ENCODE data around the gene KCTD14.
"Not testable (repeated sequence)": the region's sequence is repeated elsewhere in the genome, so short reads cannot be mapped to it uniquely, and the experiment has no call there.

KCTD14 gene

DNA sequence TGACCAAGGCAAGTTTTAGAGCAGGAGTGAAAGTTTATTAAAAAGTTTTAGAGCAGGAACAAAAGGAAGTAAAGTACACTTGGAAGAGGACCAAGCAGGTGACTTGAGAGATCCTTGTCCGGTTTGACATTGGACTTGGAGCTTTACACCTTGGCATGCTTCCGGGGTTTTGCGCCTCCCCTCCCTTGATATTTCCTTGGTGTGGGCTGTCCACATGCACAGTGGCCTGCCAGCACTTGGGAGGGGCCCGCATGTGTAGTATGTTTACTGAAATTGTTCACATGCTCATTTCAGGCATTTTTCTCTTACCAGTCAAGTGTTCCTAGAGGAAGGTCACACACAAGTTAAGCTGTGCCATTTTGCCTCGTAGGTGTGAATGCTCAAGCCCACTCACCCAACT lies 21.6 kb upstream of the KCTD14 start:
- no peak for DNase-seq (ENCODE audit: low read depth, low spot score)
- ChIA-PET POLR2A (no interaction called here), CTCF (interaction anchor here (1.2 to 7.0 kb wide), 14 partner anchors 8 to 520 kb away, joined by 3 to 90 read pairs (median 12); partner anchors contain the start of genes INTS4 and NDUFC2)
- TF ChIP-seq, protein P1, sequence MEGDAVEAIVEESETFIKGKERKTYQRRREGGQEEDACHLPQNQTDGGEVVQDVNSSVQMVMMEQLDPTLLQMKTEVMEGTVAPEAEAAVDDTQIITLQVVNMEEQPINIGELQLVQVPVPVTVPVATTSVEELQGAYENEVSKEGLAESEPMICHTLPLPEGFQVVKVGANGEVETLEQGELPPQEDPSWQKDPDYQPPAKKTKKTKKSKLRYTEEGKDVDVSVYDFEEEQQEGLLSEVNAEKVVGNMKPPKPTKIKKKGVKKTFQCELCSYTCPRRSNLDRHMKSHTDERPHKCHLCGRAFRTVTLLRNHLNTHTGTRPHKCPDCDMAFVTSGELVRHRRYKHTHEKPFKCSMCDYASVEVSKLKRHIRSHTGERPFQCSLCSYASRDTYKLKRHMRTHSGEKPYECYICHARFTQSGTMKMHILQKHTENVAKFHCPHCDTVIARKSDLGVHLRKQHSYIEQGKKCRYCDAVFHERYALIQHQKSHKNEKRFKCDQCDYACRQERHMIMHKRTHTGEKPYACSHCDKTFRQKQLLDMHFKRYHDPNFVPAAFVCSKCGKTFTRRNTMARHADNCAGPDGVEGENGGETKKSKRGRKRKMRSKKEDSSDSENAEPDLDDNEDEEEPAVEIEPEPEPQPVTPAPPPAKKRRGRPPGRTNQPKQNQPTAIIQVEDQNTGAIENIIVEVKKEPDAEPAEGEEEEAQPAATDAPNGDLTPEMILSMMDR (IDR thresholded peaks at IDR 0.05; ENCODE audit: insufficient read depth, low read length, missing control alignments): no peak
- H3K4me3 ChIP-seq (ENCODE audit: low read depth, low read length): no peak overlapping the region

DNA sequence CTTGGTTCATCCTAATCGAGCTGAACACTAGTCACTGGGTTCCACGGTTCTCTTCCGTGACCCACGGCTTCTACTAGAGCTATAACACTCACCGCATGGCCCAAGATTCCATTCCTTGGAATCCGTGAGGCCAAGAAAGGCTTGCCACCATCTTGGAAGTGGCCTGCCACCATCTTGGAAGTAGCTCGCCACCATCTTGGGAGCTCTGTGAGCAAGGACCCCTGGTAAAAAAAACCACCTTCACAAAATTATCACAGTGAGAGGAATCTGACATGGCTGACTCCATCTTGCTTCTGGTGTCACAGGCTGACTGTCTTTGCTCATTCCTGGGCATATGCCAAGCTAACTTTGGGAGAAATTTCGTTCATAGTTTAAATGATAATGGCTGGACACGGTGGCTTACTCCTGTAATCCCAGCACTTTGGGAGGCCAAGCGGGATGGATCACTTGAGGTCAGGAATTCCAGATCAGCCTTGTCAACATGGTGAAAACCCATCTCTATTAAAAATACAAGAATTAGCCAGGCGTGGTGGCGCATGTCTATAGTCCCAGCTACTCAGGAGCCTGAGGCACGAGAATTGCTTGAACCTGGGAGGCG lies 18.9 kb upstream of the KCTD14 start:
- ChIA-PET CTCF (interaction anchor here (1.1 to 1.6 kb wide), 2 partner anchors 9 to 47 kb away, joined by 3 to 11 read pairs; partner anchors contain the start of gene INTS4), POLR2A (no interaction called here)
- no peak overlapping the region for H3K4me3 ChIP-seq (ENCODE audit: low read depth, low read length)
- no peak for DNase-seq (ENCODE audit: low read depth, low spot score)
- TF ChIP-seq, protein P1 (IDR thresholded peaks at IDR 0.05; ENCODE audit: insufficient read depth, low read length, missing control alignments): no peak

DNA sequence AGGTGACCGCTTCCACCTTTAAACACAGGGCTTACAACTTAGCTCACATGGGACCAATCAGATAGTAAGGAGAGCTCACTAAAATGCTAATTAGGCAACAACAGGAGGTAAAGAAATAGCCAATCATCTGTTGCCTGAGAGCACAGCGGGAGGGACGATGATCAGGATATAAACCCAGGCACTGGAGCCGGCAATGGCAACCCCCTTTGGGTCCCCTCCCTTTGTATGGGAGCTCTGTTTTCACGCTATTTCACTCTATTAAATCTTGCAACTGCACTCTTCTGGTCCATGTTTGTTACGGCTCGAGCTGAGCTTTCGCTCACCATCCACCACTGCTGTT lies 18.3 kb upstream of the KCTD14 start:
- ChIA-PET CTCF (interaction anchor here (1.1 to 1.6 kb wide), 2 partner anchors 9 to 47 kb away, joined by 3 to 11 read pairs; partner anchors contain the start of gene INTS4), POLR2A (interaction anchor here (0.6 to 0.9 kb wide), 2 partner anchors 16 to 39 kb away, joined by 3 read pairs; partner anchors contain the start of gene NDUFC2)
- not testable (repeated sequence) for DNase-seq (ENCODE audit: low read depth, low spot score); H3K4me3 ChIP-seq (ENCODE audit: low read depth, low read length)

DNA sequence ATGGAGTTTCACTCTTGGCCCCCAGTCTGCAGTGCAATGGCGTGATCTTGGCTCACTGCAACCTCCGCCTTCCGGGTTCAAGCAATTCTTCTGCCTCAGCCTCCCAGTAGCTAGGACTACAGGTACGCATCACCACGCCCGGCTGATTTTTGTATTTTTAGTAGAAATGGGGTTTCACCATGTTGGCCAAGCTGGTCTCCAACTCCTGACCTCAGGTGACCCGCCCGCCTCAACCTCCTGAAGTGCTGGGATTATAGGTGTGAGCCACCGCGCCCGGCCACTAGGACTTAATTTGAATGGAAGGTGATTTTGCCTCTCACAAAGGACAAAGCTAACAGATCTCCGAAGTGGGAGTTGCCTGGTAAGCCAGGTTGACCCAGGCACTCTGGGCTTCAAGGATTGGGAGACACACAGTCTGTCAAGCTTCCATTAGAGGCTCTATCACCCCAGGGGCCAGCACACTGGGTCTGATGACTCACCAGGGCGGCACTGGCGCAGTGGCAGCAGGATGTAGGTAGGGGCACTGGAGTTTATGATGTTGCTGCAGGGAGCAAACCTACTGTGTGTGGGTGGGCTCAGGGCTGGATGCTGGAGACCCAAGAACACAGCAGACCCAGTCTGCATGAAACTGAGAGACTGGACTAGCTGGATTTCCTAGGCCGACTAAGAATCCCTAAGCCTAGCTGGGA lies 17.8 kb upstream of the KCTD14 start:
- ChIA-PET POLR2A (interaction anchor here (0.6 to 0.9 kb wide), 2 partner anchors 16 to 39 kb away, joined by 3 read pairs; partner anchors contain the start of gene NDUFC2), CTCF (interaction anchor here (1.1 to 1.6 kb wide), 4 partner anchors 10 to 422 kb away, joined by 3 to 11 read pairs (median 3); partner anchors contain the start of gene INTS4)
- H3K4me3 ChIP-seq (ENCODE audit: low read depth, low read length): no peak overlapping the region
- TF ChIP-seq, protein P1 (IDR thresholded peaks at IDR 0.05; ENCODE audit: insufficient read depth, low read length, missing control alignments): no peak
- DNase-seq (ENCODE audit: low read depth, low spot score): no peak

DNA sequence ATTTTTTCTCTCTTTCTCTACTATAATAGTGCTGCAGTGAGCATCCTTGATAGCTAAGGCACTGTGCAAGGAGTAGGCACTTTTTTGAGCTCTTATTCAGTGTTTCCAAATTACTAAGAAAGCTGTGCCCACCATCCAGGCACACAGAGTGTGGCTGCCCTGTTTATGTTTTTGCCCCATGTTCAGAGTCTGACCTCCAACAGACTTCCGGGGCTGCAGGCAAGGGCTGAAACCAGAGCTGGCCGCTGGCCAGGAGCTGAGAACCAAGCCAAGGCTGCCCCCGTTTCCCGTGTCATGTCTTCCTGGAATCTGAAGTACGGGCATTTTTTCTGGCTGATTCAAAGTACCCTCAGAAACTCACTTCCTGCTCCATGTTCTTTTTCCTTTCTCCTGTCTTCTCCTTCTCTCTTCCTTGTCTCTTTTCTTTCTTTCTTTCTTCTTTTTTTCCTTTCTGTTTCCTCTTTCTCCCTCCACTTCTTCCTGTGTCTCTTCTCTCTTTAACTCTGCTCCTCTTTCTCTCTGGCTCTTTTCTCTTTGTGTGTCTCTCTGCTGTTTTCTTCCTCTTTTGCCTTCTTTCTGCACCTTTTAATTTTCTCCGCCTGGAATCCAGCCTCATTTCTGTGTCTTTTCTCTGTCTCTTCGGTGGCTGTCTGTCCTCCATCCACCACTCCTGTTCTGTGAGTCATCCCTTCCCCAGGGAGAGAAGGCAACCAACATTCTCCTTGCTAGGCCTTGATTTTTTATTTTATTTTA lies 17.0 kb upstream of the KCTD14 start:
- H3K4me3 ChIP-seq (ENCODE audit: low read depth, low read length): peak overlapping the region; percentile 29
- POLR2A ChIA-PET: no interaction called here
- CTCF ChIA-PET: interaction anchor here (1.2 to 1.6 kb wide), 5 partner anchors 8 to 421 kb away, joined by 3 to 11 read pairs (median 4); no protein-coding TSS in a partner anchor
- DNase-seq (ENCODE audit: low read depth, low spot score): peak; percentile 63
- TF ChIP-seq, protein P1 (IDR thresholded peaks at IDR 0.05; ENCODE audit: insufficient read depth, low read length, missing control alignments): no peak

DNA sequence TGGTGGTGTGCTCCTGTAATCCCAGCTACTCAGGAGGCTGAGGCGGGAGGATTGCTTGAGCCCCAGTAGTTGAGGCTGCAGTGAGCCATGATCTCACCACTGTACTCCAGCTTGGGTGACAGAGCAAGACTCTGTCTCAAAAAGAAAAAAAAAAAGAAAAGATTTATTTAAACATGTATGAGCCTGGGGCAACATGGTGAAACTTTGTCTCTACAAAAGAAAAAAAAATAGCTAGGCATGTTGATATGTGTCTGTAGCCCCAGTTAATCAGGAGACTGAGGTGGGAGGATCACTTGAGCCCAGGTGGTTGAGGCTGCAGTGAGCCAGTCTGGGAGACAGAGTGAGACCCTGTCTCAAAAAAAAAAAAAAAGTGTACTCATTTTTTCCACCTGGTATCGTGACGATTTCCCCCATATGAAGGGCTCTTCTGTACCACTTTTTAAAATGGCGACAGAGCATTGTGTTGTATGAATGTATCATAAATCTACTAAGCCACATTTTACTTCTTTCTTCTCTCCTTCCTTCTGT lies 16.4 kb upstream of the KCTD14 start:
- CTCF ChIA-PET: interaction anchor here (1.2 to 1.5 kb wide), 3 partner anchors 9 to 219 kb away, joined by 3 to 4 read pairs (median 4); no protein-coding TSS in a partner anchor
- no peak for DNase-seq (ENCODE audit: low read depth, low spot score)
- TF ChIP-seq, protein P1 (IDR thresholded peaks at IDR 0.05; ENCODE audit: insufficient read depth, low read length, missing control alignments): no peak
- H3K4me3 ChIP-seq (ENCODE audit: low read depth, low read length): no peak overlapping the region
- POLR2A ChIA-PET: no interaction called here

Measured in AG04449 (cell line).